ENCODE data around the gene ZNF516. TPM values are rescaled to one million over a fixed set of nuclear protein-coding genes. Genes with fewer than 3 reads are reported as not detected.

The ZNF516 gene
- total and polyA plus RNA-seq, 2 of the 13 experiments (the other 11 are each of a cell fraction or from before 2014, with no cell fraction given), result 16.6 to 18.7 TPM

DNA sequence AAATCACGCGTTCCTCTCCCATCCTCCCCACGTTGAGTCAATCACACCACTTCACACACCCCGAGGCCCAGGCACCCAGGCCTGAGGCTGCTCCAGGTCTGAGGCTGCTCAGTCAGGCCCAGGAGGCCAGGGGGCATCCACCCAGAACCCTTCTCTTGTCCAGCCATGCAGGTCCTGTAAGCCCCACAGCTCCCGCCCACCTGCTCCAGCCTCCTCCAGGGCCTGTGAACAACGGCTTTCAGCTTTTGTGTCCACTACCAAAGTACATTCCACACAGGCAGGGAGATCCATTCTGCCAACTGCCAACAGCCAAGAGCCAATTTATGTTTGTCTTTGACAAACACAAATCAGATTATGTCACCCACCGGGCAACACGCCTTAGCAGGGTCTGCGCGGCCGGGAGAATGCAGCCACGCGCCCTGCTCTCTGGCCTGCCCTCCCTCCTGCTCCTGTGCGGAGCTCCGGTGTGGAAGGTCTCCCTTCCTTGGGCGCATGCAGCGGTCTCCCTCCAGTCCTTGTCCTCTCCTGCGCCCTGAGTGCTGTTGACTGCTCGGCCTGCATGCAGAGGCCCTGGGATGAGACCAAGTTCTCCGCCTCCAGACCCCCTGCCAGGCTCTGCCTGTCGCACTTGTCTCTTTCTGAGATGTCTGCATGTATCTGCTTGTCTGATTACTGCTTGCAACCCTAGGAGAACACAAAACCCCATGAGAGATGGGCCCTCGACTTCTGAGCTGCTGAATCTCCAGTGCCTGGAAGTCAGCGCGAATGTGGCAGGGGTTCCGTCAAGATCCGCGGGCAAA is 146.6 kb downstream of the ZNF516 start (continued):
- TF ChIP-seq, protein P1, sequence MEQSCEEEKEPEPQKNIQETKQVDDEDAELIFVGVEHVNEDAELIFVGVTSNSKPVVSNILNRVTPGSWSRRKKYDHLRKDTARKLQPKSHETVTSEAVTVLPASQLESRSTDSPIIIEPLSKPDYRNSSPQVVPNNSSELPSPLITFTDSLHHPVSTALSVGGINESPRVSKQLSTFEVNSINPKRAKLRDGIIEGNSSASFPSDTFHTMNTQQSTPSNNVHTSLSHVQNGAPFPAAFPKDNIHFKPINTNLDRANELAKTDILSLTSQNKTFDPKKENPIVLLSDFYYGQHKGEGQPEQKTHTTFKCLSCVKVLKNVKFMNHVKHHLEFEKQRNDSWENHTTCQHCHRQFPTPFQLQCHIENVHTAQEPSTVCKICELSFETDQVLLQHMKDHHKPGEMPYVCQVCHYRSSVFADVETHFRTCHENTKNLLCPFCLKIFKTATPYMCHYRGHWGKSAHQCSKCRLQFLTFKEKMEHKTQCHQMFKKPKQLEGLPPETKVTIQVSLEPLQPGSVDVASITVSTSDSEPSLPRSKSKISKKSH (CRISPR knock-in tag; IDR thresholded peaks at IDR 0.05; ENCODE audit: borderline replicate concordance), result no peak
- TF ChIP-seq PAX8 (CRISPR knock-in tag; IDR thresholded peaks at IDR 0.05; ENCODE audit: borderline replicate concordance) (no peak), HOXD1 (CRISPR knock-in tag; IDR thresholded peaks at IDR 0.05) (no peak), GZF1 (CRISPR knock-in tag; IDR thresholded peaks at IDR 0.05) (no peak), MATR3 (CRISPR knock-in tag; IDR thresholded peaks at IDR 0.05) (no peak), PHB2 (IDR thresholded peaks at IDR 0.05; ENCODE audit: partially characterized antibody) (no peak), ASH2L (IDR thresholded peaks at IDR 0.05; ENCODE audit: insufficient read length, low read depth, low read length) (peak; percentile 42), ZNF557 (CRISPR knock-in tag; IDR thresholded peaks at IDR 0.05) (no peak), ATF7-NPFF (CRISPR knock-in tag; IDR thresholded peaks at IDR 0.05; ENCODE audit: low read depth) (no peak; the same call in 1 of the 2 replicates), U2AF1 (optimal IDR thresholded peaks at IDR 0.05; ENCODE audit: low read depth, low read length) (no peak), ZNF598 (CRISPR knock-in tag; IDR thresholded peaks at IDR 0.05; ENCODE audit: borderline replicate concordance) (peak; percentile 54; the same call in 1 of the 2 replicates), ZNF343 (CRISPR knock-in tag; IDR thresholded peaks at IDR 0.05) (0 out of 2 replicates have a peak, but pooled peaks have one; percentile 22), ZNF333 (CRISPR knock-in tag; IDR thresholded peaks at IDR 0.05; ENCODE audit: borderline replicate concordance) (no peak), KDM3A (CRISPR knock-in tag; IDR thresholded peaks at IDR 0.05; ENCODE audit: low read depth) (peak; percentile 19; the same call in 1 of the 2 replicates), HOXA3 (CRISPR knock-in tag; IDR thresholded peaks at IDR 0.05) (no peak; the same call in 1 of the 2 replicates), SPEN (CRISPR knock-in tag; IDR thresholded peaks at IDR 0.05; ENCODE audit: low read depth) (no peak; the same call in 1 of the 2 replicates)
- TF ChIP-seq, protein P2, sequence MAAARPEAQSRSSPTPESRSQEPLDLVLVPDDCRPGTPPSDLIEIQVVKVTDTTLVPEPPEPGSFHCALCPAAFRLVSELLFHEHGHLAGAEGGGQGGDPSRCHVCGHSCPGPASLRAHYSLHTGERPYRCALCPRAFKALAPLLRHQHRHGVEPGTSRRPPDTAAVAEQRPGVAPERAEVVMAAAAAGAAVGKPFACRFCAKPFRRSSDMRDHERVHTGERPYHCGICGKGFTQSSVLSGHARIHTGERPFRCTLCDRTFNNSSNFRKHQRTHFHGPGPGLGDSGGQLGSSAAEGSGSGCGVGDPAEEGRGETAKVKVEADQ (CRISPR knock-in tag; IDR thresholded peaks at IDR 0.05; ENCODE audit: borderline replicate concordance), result peak; percentile 88
- TF ChIP-seq, protein P3, sequence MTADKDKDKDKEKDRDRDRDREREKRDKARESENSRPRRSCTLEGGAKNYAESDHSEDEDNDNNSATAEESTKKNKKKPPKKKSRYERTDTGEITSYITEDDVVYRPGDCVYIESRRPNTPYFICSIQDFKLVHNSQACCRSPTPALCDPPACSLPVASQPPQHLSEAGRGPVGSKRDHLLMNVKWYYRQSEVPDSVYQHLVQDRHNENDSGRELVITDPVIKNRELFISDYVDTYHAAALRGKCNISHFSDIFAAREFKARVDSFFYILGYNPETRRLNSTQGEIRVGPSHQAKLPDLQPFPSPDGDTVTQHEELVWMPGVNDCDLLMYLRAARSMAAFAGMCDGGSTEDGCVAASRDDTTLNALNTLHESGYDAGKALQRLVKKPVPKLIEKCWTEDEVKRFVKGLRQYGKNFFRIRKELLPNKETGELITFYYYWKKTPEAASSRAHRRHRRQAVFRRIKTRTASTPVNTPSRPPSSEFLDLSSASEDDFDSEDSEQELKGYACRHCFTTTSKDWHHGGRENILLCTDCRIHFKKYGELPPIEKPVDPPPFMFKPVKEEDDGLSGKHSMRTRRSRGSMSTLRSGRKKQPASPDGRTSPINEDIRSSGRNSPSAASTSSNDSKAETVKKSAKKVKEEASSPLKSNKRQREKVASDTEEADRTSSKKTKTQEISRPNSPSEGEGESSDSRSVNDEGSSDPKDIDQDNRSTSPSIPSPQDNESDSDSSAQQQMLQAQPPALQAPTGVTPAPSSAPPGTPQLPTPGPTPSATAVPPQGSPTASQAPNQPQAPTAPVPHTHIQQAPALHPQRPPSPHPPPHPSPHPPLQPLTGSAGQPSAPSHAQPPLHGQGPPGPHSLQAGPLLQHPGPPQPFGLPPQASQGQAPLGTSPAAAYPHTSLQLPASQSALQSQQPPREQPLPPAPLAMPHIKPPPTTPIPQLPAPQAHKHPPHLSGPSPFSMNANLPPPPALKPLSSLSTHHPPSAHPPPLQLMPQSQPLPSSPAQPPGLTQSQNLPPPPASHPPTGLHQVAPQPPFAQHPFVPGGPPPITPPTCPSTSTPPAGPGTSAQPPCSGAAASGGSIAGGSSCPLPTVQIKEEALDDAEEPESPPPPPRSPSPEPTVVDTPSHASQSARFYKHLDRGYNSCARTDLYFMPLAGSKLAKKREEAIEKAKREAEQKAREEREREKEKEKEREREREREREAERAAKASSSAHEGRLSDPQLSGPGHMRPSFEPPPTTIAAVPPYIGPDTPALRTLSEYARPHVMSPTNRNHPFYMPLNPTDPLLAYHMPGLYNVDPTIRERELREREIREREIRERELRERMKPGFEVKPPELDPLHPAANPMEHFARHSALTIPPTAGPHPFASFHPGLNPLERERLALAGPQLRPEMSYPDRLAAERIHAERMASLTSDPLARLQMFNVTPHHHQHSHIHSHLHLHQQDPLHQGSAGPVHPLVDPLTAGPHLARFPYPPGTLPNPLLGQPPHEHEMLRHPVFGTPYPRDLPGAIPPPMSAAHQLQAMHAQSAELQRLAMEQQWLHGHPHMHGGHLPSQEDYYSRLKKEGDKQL (CRISPR knock-in tag; IDR thresholded peaks at IDR 0.05; ENCODE audit: low read depth), result peak; percentile 53; the same call in 1 of the 2 replicates
